ENCODE measurements around the gene ECPAS. TPM values are rescaled to one million over a fixed set of nuclear protein-coding genes. Genes with fewer than 3 reads are reported as not detected.
"Not testable (repeated sequence)": the region's sequence is repeated elsewhere in the genome, so short reads cannot be mapped to it uniquely, and the experiment has no call there.

The ECPAS gene
- total RNA-seq, 2 donors from 2014 or later = 54.7 to 65.5 TPM

GRCh38 chr9:111350556-111350955 is 133.6 kb downstream of the ECPAS start:
- Mint-ChIP-seq H3K27ac (no peak overlapping the region), H3K27me3 (ENCODE audit: insufficient read depth) (no peaks in the 10 kb centered on the region), H3K9me3 (no peaks in the 10 kb centered on the region), H3K36me3 (ENCODE audit: low read depth) (no peaks in the 10 kb centered on the region), H3K4me1 (peaks cover 14% of the 10 kb centered on the region), H3K4me3 (no peak overlapping the region)
- no peaks in the 10 kb centered on the region for H3K4me1 ChIP-seq (ENCODE audit: control insufficient read depth, insufficient read depth, low read length)
- no peaks in the 10 kb centered on the region for H3K27me3 ChIP-seq (ENCODE audit: control insufficient read depth, insufficient read depth, low read length, poor library complexity, severe bottlenecking)
- no peak overlapping the region for H3K27ac ChIP-seq (ENCODE audit: low read depth, low read length)
- no peak overlapping the region for H3K9ac ChIP-seq (ENCODE audit: extremely low read depth, low read length, poor library complexity, severe bottlenecking)
- no peaks in the 10 kb centered on the region for H3K9me3 ChIP-seq (ENCODE audit: control insufficient read depth, low read length)
- no peaks in the 10 kb centered on the region for H3K36me3 ChIP-seq (ENCODE audit: control insufficient read depth, insufficient read depth, low read length)
- TF ChIP-seq, protein P1, sequence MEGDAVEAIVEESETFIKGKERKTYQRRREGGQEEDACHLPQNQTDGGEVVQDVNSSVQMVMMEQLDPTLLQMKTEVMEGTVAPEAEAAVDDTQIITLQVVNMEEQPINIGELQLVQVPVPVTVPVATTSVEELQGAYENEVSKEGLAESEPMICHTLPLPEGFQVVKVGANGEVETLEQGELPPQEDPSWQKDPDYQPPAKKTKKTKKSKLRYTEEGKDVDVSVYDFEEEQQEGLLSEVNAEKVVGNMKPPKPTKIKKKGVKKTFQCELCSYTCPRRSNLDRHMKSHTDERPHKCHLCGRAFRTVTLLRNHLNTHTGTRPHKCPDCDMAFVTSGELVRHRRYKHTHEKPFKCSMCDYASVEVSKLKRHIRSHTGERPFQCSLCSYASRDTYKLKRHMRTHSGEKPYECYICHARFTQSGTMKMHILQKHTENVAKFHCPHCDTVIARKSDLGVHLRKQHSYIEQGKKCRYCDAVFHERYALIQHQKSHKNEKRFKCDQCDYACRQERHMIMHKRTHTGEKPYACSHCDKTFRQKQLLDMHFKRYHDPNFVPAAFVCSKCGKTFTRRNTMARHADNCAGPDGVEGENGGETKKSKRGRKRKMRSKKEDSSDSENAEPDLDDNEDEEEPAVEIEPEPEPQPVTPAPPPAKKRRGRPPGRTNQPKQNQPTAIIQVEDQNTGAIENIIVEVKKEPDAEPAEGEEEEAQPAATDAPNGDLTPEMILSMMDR (conservative IDR thresholded peaks at IDR 0.05) = no peak
- DNase-seq = no peak
- H3K4me3 ChIP-seq (ENCODE audit: low read length) = no peak overlapping the region

DNA sequence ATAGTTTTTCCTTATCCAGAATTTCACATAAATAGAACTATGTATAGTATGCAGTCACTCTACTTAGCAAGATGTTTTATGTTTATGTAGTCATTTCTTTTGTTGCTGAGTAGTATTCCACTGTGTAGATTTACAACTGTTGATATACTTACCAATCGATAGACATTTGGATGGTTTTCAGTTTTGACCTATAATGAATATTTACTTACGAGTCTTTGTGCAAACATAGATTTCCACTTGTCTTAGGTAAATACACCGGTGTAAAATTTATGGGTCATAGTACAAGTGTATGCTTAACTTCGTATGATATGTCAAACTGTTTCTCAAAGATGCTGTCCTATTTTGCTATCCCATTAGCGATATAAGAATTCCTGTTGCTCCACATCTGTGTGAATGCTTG is 134.4 kb downstream of the ECPAS start:
- no peak overlapping the region for H3K4me3 Mint-ChIP-seq
- no peak overlapping the region for H3K9ac ChIP-seq (ENCODE audit: extremely low read depth, low read length, poor library complexity, severe bottlenecking)

DNA sequence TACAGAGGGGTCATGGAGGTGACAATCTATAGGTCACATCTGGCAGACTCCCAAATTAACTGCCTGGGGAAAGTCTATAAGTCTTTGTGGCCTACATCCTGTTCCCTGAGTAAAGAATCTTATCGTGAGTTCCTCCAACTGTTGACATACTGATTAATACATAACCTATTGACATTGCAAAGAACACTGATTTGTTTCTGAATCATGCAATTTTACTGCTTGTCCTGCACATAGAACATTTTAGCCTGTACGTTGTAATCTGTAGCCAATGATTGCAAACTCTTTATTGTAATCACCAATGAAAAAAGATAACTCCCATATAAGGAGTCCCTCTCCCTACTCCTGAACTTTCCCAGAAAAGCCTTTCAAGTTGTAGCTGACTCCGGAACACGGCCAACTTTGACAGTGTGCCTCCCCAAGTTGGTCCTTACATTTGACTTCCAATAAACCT is 135.3 kb downstream of the ECPAS start:
- H3K4me1 Mint-ChIP-seq = peaks cover 14% of the 10 kb centered on the region
- 87 to 93% methylated on average over 3 to 4 of the region's 4 CpGs for WGBS, 2 experiments (ENCODE audit: insufficient coverage in 1 of 2, insufficient read length in 1 of 2)
- H3K36me3 Mint-ChIP-seq (ENCODE audit: low read depth) = no peaks in the 10 kb centered on the region
- H3K4me1 ChIP-seq (ENCODE audit: control insufficient read depth, insufficient read depth, low read length) = no peaks in the 10 kb centered on the region
- H3K4me3 ChIP-seq (ENCODE audit: low read length) = no peak overlapping the region
- H3K27me3 Mint-ChIP-seq (ENCODE audit: insufficient read depth) = no peaks in the 10 kb centered on the region
- no peak overlapping the region for H3K4me3 Mint-ChIP-seq
- TF ChIP-seq, protein P1 (conservative IDR thresholded peaks at IDR 0.05) = no peak
- DNase-seq = no peak
- no peak overlapping the region for H3K27ac ChIP-seq (ENCODE audit: low read depth, low read length)
- no peaks in the 10 kb centered on the region for H3K36me3 ChIP-seq (ENCODE audit: control insufficient read depth, insufficient read depth, low read length)
- no peaks in the 10 kb centered on the region for H3K9me3 ChIP-seq (ENCODE audit: control insufficient read depth, low read length)
- no peaks in the 10 kb centered on the region for H3K9me3 Mint-ChIP-seq
- H3K27ac Mint-ChIP-seq = peak overlapping the region; percentile 19
- H3K9ac ChIP-seq (ENCODE audit: extremely low read depth, low read length, poor library complexity, severe bottlenecking) = no peak overlapping the region
- H3K27me3 ChIP-seq (ENCODE audit: control insufficient read depth, insufficient read depth, low read length, poor library complexity, severe bottlenecking) = no peaks in the 10 kb centered on the region

More for the DNA sequence above, 134.4 kb downstream of the ECPAS start:
- Histone ChIP-seq H3K4me3 (ENCODE audit: low read length) (no peak overlapping the region), H3K27me3 (ENCODE audit: control insufficient read depth, insufficient read depth, low read length, poor library complexity, severe bottlenecking) (no peaks in the 10 kb centered on the region), H3K4me1 (ENCODE audit: control insufficient read depth, insufficient read depth, low read length) (no peaks in the 10 kb centered on the region), H3K36me3 (ENCODE audit: control insufficient read depth, insufficient read depth, low read length) (no peaks in the 10 kb centered on the region), H3K9me3 (ENCODE audit: control insufficient read depth, low read length) (no peaks in the 10 kb centered on the region), H3K27ac (ENCODE audit: low read depth, low read length) (no peak overlapping the region)
- 91% methylated on average over 3 to 5 of the region's 5 CpGs for WGBS, 2 experiments (ENCODE audit: insufficient coverage in 1 of 2, insufficient read length in 1 of 2)
- H3K4me1 Mint-ChIP-seq = peaks cover 14% of the 10 kb centered on the region
- TF ChIP-seq, protein P1 (conservative IDR thresholded peaks at IDR 0.05) = no peak
- no peaks in the 10 kb centered on the region for H3K36me3 Mint-ChIP-seq (ENCODE audit: low read depth)
- no peaks in the 10 kb centered on the region for H3K27me3 Mint-ChIP-seq (ENCODE audit: insufficient read depth)
- DNase-seq = no peak
- no peaks in the 10 kb centered on the region for H3K9me3 Mint-ChIP-seq
- no peak overlapping the region for H3K27ac Mint-ChIP-seq

GRCh38 chr9:111334318-111334863 is 149.8 kb downstream of the ECPAS start:
- not testable (repeated sequence) for H3K27me3 ChIP-seq (ENCODE audit: control insufficient read depth, insufficient read depth, low read length, poor library complexity, severe bottlenecking); H3K4me1 Mint-ChIP-seq; H3K4me1 ChIP-seq (ENCODE audit: control insufficient read depth, insufficient read depth, low read length); H3K4me3 ChIP-seq (ENCODE audit: low read length); DNase-seq; H3K27ac ChIP-seq (ENCODE audit: low read depth, low read length); H3K9me3 Mint-ChIP-seq; H3K9ac ChIP-seq (ENCODE audit: extremely low read depth, low read length, poor library complexity, severe bottlenecking); H3K36me3 Mint-ChIP-seq (ENCODE audit: low read depth); H3K9me3 ChIP-seq (ENCODE audit: control insufficient read depth, low read length); H3K27me3 Mint-ChIP-seq (ENCODE audit: insufficient read depth); H3K36me3 ChIP-seq (ENCODE audit: control insufficient read depth, insufficient read depth, low read length); H3K27ac Mint-ChIP-seq; H3K4me3 Mint-ChIP-seq
- WGBS, 2 experiments (ENCODE audit: insufficient coverage in 1 of 2, insufficient read length in 1 of 2) = 84 to 92% methylated on average over 2 to 5 of the region's 5 CpGs
